ENCODE measurements around the gene FCAMR.

GRCh38 chr1:206978259-206978658 is 8.0 kb upstream of the FCAMR start:
- TF ChIP-seq CTCF (optimal IDR thresholded peaks at IDR 0.05 in 1 of 3, IDR thresholded peaks at IDR 0.05 in 1 of 3, conservative IDR thresholded peaks at IDR 0.05 in 1 of 3; ENCODE audit: extremely low read depth in 1 of 3, insufficient read depth in 2 of 3, low read length in 3 of 3) (no peak), EZH2 (IDR thresholded peaks at IDR 0.05; ENCODE audit: low read length) (no peak)

Measured in keratinocyte (primary cell).